ENCODE measurements around the gene GRIK3.

The GRIK3 gene

GRCh38 chr1:36937371-36937770, 96.9 kb downstream of the GRIK3 start:
- Histone ChIP-seq H3K36me3 (ENCODE audit: control insufficient read depth in 1 of 2, insufficient read depth in 2 of 2, low read depth in 1 of 2, low read length in 2 of 2) (no peaks in the 10 kb centered on the region), H2BK120ac (ENCODE audit: low read depth, low read length) (no peak overlapping the region), H3K9me3 (ENCODE audit: control insufficient read depth, low read length) (no peaks in the 10 kb centered on the region), H4K91ac (ENCODE audit: low read length) (no peak overlapping the region), H2AFZ (ENCODE audit: low read depth, low read length) (no peak overlapping the region), H2AK5ac (ENCODE audit: low read length, severe bottlenecking) (no peak overlapping the region), H3K23ac (ENCODE audit: low read length in 2 of 2) (no peak overlapping the region), H2BK12ac (ENCODE audit: low read length in 2 of 2) (no peak overlapping the region), H3K9ac (ENCODE audit: low read length) (no peak overlapping the region), H3K4me2 (ENCODE audit: low read length, poor library complexity, severe bottlenecking) (no peak overlapping the region), H3K4ac (ENCODE audit: low read depth in 1 of 2, low read length in 2 of 2) (no peak overlapping the region), H3K4me1 (ENCODE audit: control insufficient read depth, insufficient read depth, low read depth, low read length) (no peaks in the 10 kb centered on the region), H2BK5ac (ENCODE audit: low read depth, low read length, poor library complexity, severe bottlenecking) (no peak overlapping the region), H3K27me3 (ENCODE audit: control insufficient read depth in 1 of 2, insufficient read depth in 1 of 2, low read length in 2 of 2) (peaks cover 0 to 11% of the 10 kb centered on the region in 2 experiments), H3K18ac (ENCODE audit: low read depth in 1 of 2, low read length in 2 of 2) (no peak overlapping the region), H4K8ac (ENCODE audit: low read length) (no peak overlapping the region), H3K14ac (ENCODE audit: low read length in 2 of 2) (no peak overlapping the region), H3K79me1 (replicated peaks; ENCODE audit: low read length, poor library complexity, severe bottlenecking) (no peaks in the 10 kb centered on the region), H2BK15ac (ENCODE audit: low read depth, poor library complexity, severe bottlenecking) (no peak overlapping the region), H3K27ac (ENCODE audit: low read length, poor library complexity, severe bottlenecking) (no peak overlapping the region), H3K4me3 (ENCODE audit: insufficient read depth in 1 of 2, low read depth in 1 of 2, low read length in 2 of 2) (no peak overlapping the region)
- no peak for DNase-seq
- WGBS = 74% methylated on average over 6 of the region's 6 CpGs

GRCh38 chr1:36934061-36934460, 100.3 kb downstream of the GRIK3 start:
- H2AK5ac ChIP-seq (ENCODE audit: low read length, severe bottlenecking) = no peak overlapping the region
- H3K4me2 ChIP-seq (ENCODE audit: low read length, poor library complexity, severe bottlenecking) = no peak overlapping the region
- H3K18ac ChIP-seq (ENCODE audit: low read depth in 1 of 2, low read length in 2 of 2) = no peak overlapping the region
- no peak overlapping the region for H2BK15ac ChIP-seq (ENCODE audit: low read depth, poor library complexity, severe bottlenecking)
- H3K4ac ChIP-seq (ENCODE audit: low read depth in 1 of 2, low read length in 2 of 2) = no peak overlapping the region
- DNase-seq = no peak
- peaks cover 0 to 11% of the 10 kb centered on the region in 2 experiments for H3K27me3 ChIP-seq (ENCODE audit: control insufficient read depth in 1 of 2, insufficient read depth in 1 of 2, low read length in 2 of 2)
- no peaks in the 10 kb centered on the region for H3K4me1 ChIP-seq (ENCODE audit: control insufficient read depth, insufficient read depth, low read depth, low read length)
- no peak overlapping the region for H2AFZ ChIP-seq (ENCODE audit: low read depth, low read length)
- no peak overlapping the region for H2BK12ac ChIP-seq (ENCODE audit: low read length in 2 of 2)
- no peak overlapping the region for H2BK5ac ChIP-seq (ENCODE audit: low read depth, low read length, poor library complexity, severe bottlenecking)
- no peaks in the 10 kb centered on the region for H3K36me3 ChIP-seq (ENCODE audit: control insufficient read depth in 1 of 2, insufficient read depth in 2 of 2, low read depth in 1 of 2, low read length in 2 of 2)
- H4K8ac ChIP-seq (ENCODE audit: low read length) = no peak overlapping the region
- no peak overlapping the region for H2BK120ac ChIP-seq (ENCODE audit: low read depth, low read length)
- H3K79me1 ChIP-seq (replicated peaks; ENCODE audit: low read length, poor library complexity, severe bottlenecking) = no peaks in the 10 kb centered on the region
- no peak overlapping the region for H3K9ac ChIP-seq (ENCODE audit: low read length)
- no peak overlapping the region for H3K23ac ChIP-seq (ENCODE audit: low read length in 2 of 2)
- no peak overlapping the region for H3K27ac ChIP-seq (ENCODE audit: low read length, poor library complexity, severe bottlenecking)
- no peak overlapping the region for H3K14ac ChIP-seq (ENCODE audit: low read length in 2 of 2)
- WGBS = 71% methylated on average over 2 of the region's 2 CpGs
- no peak overlapping the region for H3K4me3 ChIP-seq (ENCODE audit: insufficient read depth in 1 of 2, low read depth in 1 of 2, low read length in 2 of 2)
- H3K9me3 ChIP-seq (ENCODE audit: control insufficient read depth, low read length) = no peaks in the 10 kb centered on the region
- H4K91ac ChIP-seq (ENCODE audit: low read length) = no peak overlapping the region

- H2BK12ac ChIP-seq (ENCODE audit: low read length in 2 of 2) = no peak overlapping the region
- H4K8ac ChIP-seq (ENCODE audit: low read length) = no peak overlapping the region
- H3K4me1 ChIP-seq (ENCODE audit: control insufficient read depth, insufficient read depth, low read depth, low read length) = no peaks in the 10 kb centered on the region
- no peak overlapping the region for H4K91ac ChIP-seq (ENCODE audit: low read length)
- H3K79me1 ChIP-seq (replicated peaks; ENCODE audit: low read length, poor library complexity, severe bottlenecking) = no peaks in the 10 kb centered on the region
- no peak overlapping the region for H2AK5ac ChIP-seq (ENCODE audit: low read length, severe bottlenecking)
- no peak overlapping the region for H3K4me3 ChIP-seq (ENCODE audit: insufficient read depth in 1 of 2, low read depth in 1 of 2, low read length in 2 of 2)
- H3K9me3 ChIP-seq (ENCODE audit: control insufficient read depth, low read length) = no peaks in the 10 kb centered on the region
- H3K18ac ChIP-seq (ENCODE audit: low read depth in 1 of 2, low read length in 2 of 2) = no peak overlapping the region
- H3K9ac ChIP-seq (ENCODE audit: low read length) = no peak overlapping the region
- no peaks in the 10 kb centered on the region for H3K36me3 ChIP-seq (ENCODE audit: control insufficient read depth in 1 of 2, insufficient read depth in 2 of 2, low read depth in 1 of 2, low read length in 2 of 2)
- H2BK5ac ChIP-seq (ENCODE audit: low read depth, low read length, poor library complexity, severe bottlenecking) = no peak overlapping the region
- no peak overlapping the region for H3K27ac ChIP-seq (ENCODE audit: low read length, poor library complexity, severe bottlenecking)
- H2BK120ac ChIP-seq (ENCODE audit: low read depth, low read length) = no peak overlapping the region
- no peak overlapping the region for H3K23ac ChIP-seq (ENCODE audit: low read length in 2 of 2)
- H3K27me3 ChIP-seq (ENCODE audit: control insufficient read depth in 1 of 2, insufficient read depth in 1 of 2, low read length in 2 of 2) = no peaks in the 10 kb centered on the region
- DNase-seq = no peak
- no peak overlapping the region for H2BK15ac ChIP-seq (ENCODE audit: low read depth, poor library complexity, severe bottlenecking)
- H2AFZ ChIP-seq (ENCODE audit: low read depth, low read length) = no peak overlapping the region
- no peak overlapping the region for H3K14ac ChIP-seq (ENCODE audit: low read length in 2 of 2)
- H3K4me2 ChIP-seq (ENCODE audit: low read length, poor library complexity, severe bottlenecking) = no peak overlapping the region
- no peak overlapping the region for H3K4ac ChIP-seq (ENCODE audit: low read depth in 1 of 2, low read length in 2 of 2)
- WGBS = 85% methylated on average over 8 of the region's 8 CpGs
Observed at GRCh38 chr1:36927826-36928225, 106.5 kb downstream of the GRIK3 start.

- no peak overlapping the region for H2AK5ac ChIP-seq (ENCODE audit: low read length, severe bottlenecking)
- no peak overlapping the region for H2AFZ ChIP-seq (ENCODE audit: low read depth, low read length)
- no peaks in the 10 kb centered on the region for H3K9me3 ChIP-seq (ENCODE audit: control insufficient read depth, low read length)
- no peak overlapping the region for H3K18ac ChIP-seq (ENCODE audit: low read depth in 1 of 2, low read length in 2 of 2)
- H2BK120ac ChIP-seq (ENCODE audit: low read depth, low read length) = no peak overlapping the region
- no peaks in the 10 kb centered on the region for H3K4me1 ChIP-seq (ENCODE audit: control insufficient read depth, insufficient read depth, low read depth, low read length)
- H3K9ac ChIP-seq (ENCODE audit: low read length) = no peak overlapping the region
- H2BK12ac ChIP-seq (ENCODE audit: low read length in 2 of 2) = no peak overlapping the region
- no peaks in the 10 kb centered on the region for H3K36me3 ChIP-seq (ENCODE audit: control insufficient read depth in 1 of 2, insufficient read depth in 2 of 2, low read depth in 1 of 2, low read length in 2 of 2)
- no peak overlapping the region for H3K4me2 ChIP-seq (ENCODE audit: low read length, poor library complexity, severe bottlenecking)
- no peak overlapping the region for H3K23ac ChIP-seq (ENCODE audit: low read length in 2 of 2)
- no peak for DNase-seq
- no peaks in the 10 kb centered on the region for H3K27me3 ChIP-seq (ENCODE audit: control insufficient read depth in 1 of 2, insufficient read depth in 1 of 2, low read length in 2 of 2)
- H3K4ac ChIP-seq (ENCODE audit: low read depth in 1 of 2, low read length in 2 of 2) = no peak overlapping the region
- H3K27ac ChIP-seq (ENCODE audit: low read length, poor library complexity, severe bottlenecking) = no peak overlapping the region
- 83% methylated on average over 7 of the region's 7 CpGs for WGBS
- H4K8ac ChIP-seq (ENCODE audit: low read length) = no peak overlapping the region
- H2BK15ac ChIP-seq (ENCODE audit: low read depth, poor library complexity, severe bottlenecking) = no peak overlapping the region
- no peak overlapping the region for H3K14ac ChIP-seq (ENCODE audit: low read length in 2 of 2)
- no peak overlapping the region for H3K4me3 ChIP-seq (ENCODE audit: insufficient read depth in 1 of 2, low read depth in 1 of 2, low read length in 2 of 2)
- H2BK5ac ChIP-seq (ENCODE audit: low read depth, low read length, poor library complexity, severe bottlenecking) = no peak overlapping the region
- no peaks in the 10 kb centered on the region for H3K79me1 ChIP-seq (replicated peaks; ENCODE audit: low read length, poor library complexity, severe bottlenecking)
- H4K91ac ChIP-seq (ENCODE audit: low read length) = no peak overlapping the region
Observed at GRCh38 chr1:36925251-36925650, 109.1 kb downstream of the GRIK3 start.

Measured in mesenchymal stem cell (in vitro differentiated cells and primary cell).